Neuronal stem cell (in vitro differentiated cells): Measurements from ENCODE around the gene ACVR1B.

Source experiments
- DNase-seq: peaks from one replicate; pipeline ENCODE4 v3.0.0-alpha.2; 2013; ENCODE audit warnings: low spot score
- H2AFZ ChIP-seq: one replicate; pipeline ENCODE4 v1.6.1; 2013; ENCODE audit warnings: mild to moderate bottlenecking, low read length, inconsistent platforms
- H2AK5ac ChIP-seq: 2 replicates; pipeline ENCODE4 v1.6.1; 2013; ENCODE audit warnings: low read depth, mild to moderate bottlenecking, inconsistent platforms, low read length, moderate library complexity, mixed read lengths
- H2BK120ac ChIP-seq: 2 replicates; pipeline ENCODE4 v1.6.1; 2013; ENCODE audit warnings: low read depth, mild to moderate bottlenecking, inconsistent platforms, low read length, moderate library complexity, mixed read lengths
- H2BK12ac ChIP-seq: one replicate; pipeline ENCODE4 v1.6.1; 2013; ENCODE audit warnings: low read length, inconsistent platforms
- H2BK15ac ChIP-seq: 2 replicates; pipeline ENCODE4 v1.6.1; 2013; ENCODE audit warnings: mild to moderate bottlenecking, low read length, inconsistent platforms, mixed read lengths
- H2BK5ac ChIP-seq: one replicate; pipeline ENCODE4 v1.6.1; 2013; ENCODE audit warnings: inconsistent platforms, mild to moderate bottlenecking, low read length, moderate library complexity
- H3K14ac ChIP-seq: one replicate; pipeline ENCODE4 v1.6.1; 2013; ENCODE audit warnings: low read length, inconsistent platforms
- H3K18ac ChIP-seq: 2 replicates; pipeline ENCODE4 v1.6.1; 2013; ENCODE audit warnings: low read length, inconsistent platforms
- H3K23ac ChIP-seq: 2 replicates; pipeline ENCODE4 v1.6.1; 2013; ENCODE audit warnings: low read depth, mild to moderate bottlenecking, mixed read lengths, low read length, inconsistent platforms; ENCODE audit not compliant: poor library complexity
- H3K27ac ChIP-seq: replicated peaks from 3 replicates; pipeline ENCODE4 v1.5.1; 2013; ENCODE audit warnings: low read length, inconsistent platforms
- H3K27me3 ChIP-seq, 3 experiments: 2 replicates each; pipeline ENCODE4 v1.6.1; 2013; ENCODE audit warnings: low read length in 3 of 3, mild to moderate bottlenecking in 2 of 3, inconsistent platforms in 1 of 3, low read depth in 1 of 3, mixed read lengths in 1 of 3, moderate library complexity in 1 of 3; ENCODE audit not compliant: control insufficient read depth in 3 of 3, insufficient read depth in 3 of 3
- H3K36me3 ChIP-seq, 2 donors: replicated peaks in 1 of 2; 2 replicates each; pipeline ENCODE4 v1.6.1; 2013; ENCODE audit warnings: low read length in 2 of 2; ENCODE audit not compliant: control insufficient read depth in 2 of 2, insufficient read depth in 2 of 2
- H3K4ac ChIP-seq: 2 replicates; pipeline ENCODE4 v1.6.1; 2013; ENCODE audit warnings: inconsistent platforms, mild to moderate bottlenecking, low read length, moderate library complexity
- H3K4me1 ChIP-seq, 2 donors: 1 replicate in 1 of 2; 2 replicates in 1 of 2; pipeline ENCODE4 v1.6.1; 2013; ENCODE audit warnings: low read length in 2 of 2, low read depth in 1 of 2; ENCODE audit not compliant: control insufficient read depth in 2 of 2, insufficient read depth in 1 of 2
- H3K4me2 ChIP-seq: one replicate; pipeline ENCODE4 v1.6.1; 2013; ENCODE audit warnings: mild to moderate bottlenecking, low read length, inconsistent platforms; ENCODE audit not compliant: insufficient read depth, poor library complexity, severe bottlenecking
- H3K4me3 ChIP-seq, 2 donors: 2 replicates each; pipeline ENCODE4 v1.5.1; 2013; ENCODE audit warnings: low read length in 2 of 2, mild to moderate bottlenecking in 2 of 2, inconsistent platforms in 1 of 2, moderate library complexity in 1 of 2
- H3K79me1 ChIP-seq: one replicate; pipeline ENCODE4 v1.6.1; 2013; ENCODE audit warnings: low read depth, mild to moderate bottlenecking, inconsistent platforms, low read length, moderate library complexity
- H3K9ac ChIP-seq: one replicate; pipeline ENCODE4 v1.6.1; 2013; ENCODE audit warnings: mild to moderate bottlenecking, low read depth, low read length, inconsistent platforms; ENCODE audit not compliant: poor library complexity
- H3K9me3 ChIP-seq, 2 donors: replicated peaks in 1 of 2; 2 replicates each; pipeline versions ENCODE3 to v1.6.1; 2013; ENCODE audit warnings: low read length in 2 of 2, mild to moderate bottlenecking in 2 of 2, inconsistent platforms in 1 of 2, low read depth in 1 of 2, mixed read lengths in 1 of 2, moderate library complexity in 1 of 2; ENCODE audit not compliant: control insufficient read depth in 2 of 2, insufficient read depth in 1 of 2
- H4K8ac ChIP-seq: one replicate; pipeline ENCODE4 v1.6.1; 2013; ENCODE audit warnings: low read depth, mild to moderate bottlenecking, inconsistent platforms, low read length, moderate library complexity
- H4K91ac ChIP-seq: one replicate; pipeline ENCODE4 v1.6.1; 2013; ENCODE audit warnings: low read length, low read depth, mild to moderate bottlenecking, inconsistent platforms; ENCODE audit not compliant: poor library complexity
- WGBS, 2 donors: extraction: QIAGEN DNeasy Blood & Tissue Kit; methylation state at CpG; one replicate each; pipeline ENCODE4 v1.1.7; 2013; ENCODE audit warnings: missing lambda C conversion rate in 2 of 2, mixed read lengths in 1 of 2; ENCODE audit not compliant: insufficient read length in 2 of 2, insufficient replicate concordance in 1 of 2; ENCODE audit errors: extremely low coverage in 2 of 2; 5-methylcytosine and 5-hydroxymethylcytosine counted together

ACVR1B gene

GRCh38 chr12:51959921-51960320, 8.4 kb downstream of the ACVR1B start:
- Histone ChIP-seq H3K18ac (no peak overlapping the region), H3K9ac (no peak overlapping the region), H2BK15ac (no peak overlapping the region), H3K14ac (no peak overlapping the region), H3K36me3 (peaks cover 1 to 89% of the 10 kb centered on the region in 2 donors), H3K4me3 (no peak overlapping the region), H4K91ac (no peak overlapping the region), H2BK12ac (no peak overlapping the region), H2BK5ac (no peak overlapping the region), H3K4ac (no peak overlapping the region), H3K9me3 (peaks cover 0 to 26% of the 10 kb centered on the region in 2 donors), H3K23ac (no peak overlapping the region), H3K79me1 (peaks cover 8% of the 10 kb centered on the region), H3K4me1 (peaks cover 0 to 2% of the 10 kb centered on the region in 2 donors), H4K8ac (no peak overlapping the region), H2BK120ac (no peak overlapping the region), H3K27ac (no peak overlapping the region), H3K4me2 (no peak overlapping the region), H2AK5ac (no peak overlapping the region), H2AFZ (no peak overlapping the region), H3K27me3 (no peaks in the 10 kb centered on the region)
- WGBS, 2 donors: no CpG with 5 or more reads among the region's 4 CpGs
- no peak for DNase-seq

- Histone ChIP-seq H2BK5ac (no peak overlapping the region), H2BK12ac (no peak overlapping the region), H3K18ac (no peak overlapping the region), H3K27me3 (no peaks in the 10 kb centered on the region), H3K14ac (no peak overlapping the region), H4K91ac (no peak overlapping the region), H3K79me1 (peaks cover 8% of the 10 kb centered on the region), H2BK15ac (no peak overlapping the region), H3K4me3 (no peak overlapping the region), H3K23ac (no peak overlapping the region), H2BK120ac (no peak overlapping the region), H3K27ac (no peak overlapping the region), H3K9ac (no peak overlapping the region), H3K4me2 (no peak overlapping the region), H4K8ac (no peak overlapping the region), H3K4me1 (no peaks in the 10 kb centered on the region), H2AFZ (no peak overlapping the region), H3K9me3 (peaks cover 0 to 29% of the 10 kb centered on the region in 2 donors), H2AK5ac (no peak overlapping the region), H3K4ac (no peak overlapping the region), H3K36me3 (peaks cover 1 to 86% of the 10 kb centered on the region in 2 donors)
- DNase-seq: no peak
- WGBS, 2 donors: no CpG with 5 or more reads among the region's 1 CpG
Observed at GRCh38 chr12:51960488-51960887, 9.0 kb downstream of the ACVR1B start.

- Histone ChIP-seq H2BK15ac (no peak overlapping the region), H3K14ac (no peak overlapping the region), H2BK12ac (no peak overlapping the region), H3K27ac (no peak overlapping the region), H3K27me3 (no peaks in the 10 kb centered on the region), H2AK5ac (no peak overlapping the region), H4K91ac (no peak overlapping the region), H2AFZ (no peak overlapping the region), H3K4me2 (no peak overlapping the region), H4K8ac (no peak overlapping the region), H3K4me3 (no peak overlapping the region), H3K9ac (no peak overlapping the region), H3K23ac (no peak overlapping the region), H3K4ac (no peak overlapping the region), H3K36me3 (peaks cover 1 to 86% of the 10 kb centered on the region in 2 donors), H3K18ac (no peak overlapping the region), H3K9me3 (peaks cover 0 to 32% of the 10 kb centered on the region in 2 donors), H3K79me1 (peaks cover 8% of the 10 kb centered on the region), H3K4me1 (no peaks in the 10 kb centered on the region), H2BK120ac (no peak overlapping the region), H2BK5ac (no peak overlapping the region)
- WGBS, 2 donors: no CpG with 5 or more reads among the region's 6 CpGs
- DNase-seq: no peak
Observed at GRCh38 chr12:51960890-51961289, 9.4 kb downstream of the ACVR1B start.

GRCh38 chr12:51961834-51962233, 10.3 kb downstream of the ACVR1B start:
- H3K4me2 ChIP-seq: no peak overlapping the region
- H3K4me1 ChIP-seq: no peaks in the 10 kb centered on the region
- no peak overlapping the region for H3K4me3 ChIP-seq
- no peak overlapping the region for H2AFZ ChIP-seq
- peaks cover 8% of the 10 kb centered on the region for H3K79me1 ChIP-seq
- no peak overlapping the region for H2BK120ac ChIP-seq
- H4K91ac ChIP-seq: no peak overlapping the region
- H2BK5ac ChIP-seq: no peak overlapping the region
- peaks cover 0 to 30% of the 10 kb centered on the region in 2 donors for H3K9me3 ChIP-seq
- H3K18ac ChIP-seq: no peak overlapping the region
- H3K27ac ChIP-seq: no peak overlapping the region
- DNase-seq: no peak
- no peak overlapping the region for H3K23ac ChIP-seq
- H2BK15ac ChIP-seq: no peak overlapping the region
- no peak overlapping the region for H3K4ac ChIP-seq
- no peaks in the 10 kb centered on the region for H3K27me3 ChIP-seq
- no peak overlapping the region for H2AK5ac ChIP-seq
- H2BK12ac ChIP-seq: no peak overlapping the region
- H3K9ac ChIP-seq: no peak overlapping the region
- H3K36me3 ChIP-seq: peaks cover 1 to 83% of the 10 kb centered on the region in 2 donors
- H4K8ac ChIP-seq: no peak overlapping the region
- H3K14ac ChIP-seq: no peak overlapping the region
- no CpG with 5 or more reads among the region's 1 CpG for WGBS, 2 donors
